ENCODE results near the gene ARIH2.

- TF ChIP-seq, protein P1, sequence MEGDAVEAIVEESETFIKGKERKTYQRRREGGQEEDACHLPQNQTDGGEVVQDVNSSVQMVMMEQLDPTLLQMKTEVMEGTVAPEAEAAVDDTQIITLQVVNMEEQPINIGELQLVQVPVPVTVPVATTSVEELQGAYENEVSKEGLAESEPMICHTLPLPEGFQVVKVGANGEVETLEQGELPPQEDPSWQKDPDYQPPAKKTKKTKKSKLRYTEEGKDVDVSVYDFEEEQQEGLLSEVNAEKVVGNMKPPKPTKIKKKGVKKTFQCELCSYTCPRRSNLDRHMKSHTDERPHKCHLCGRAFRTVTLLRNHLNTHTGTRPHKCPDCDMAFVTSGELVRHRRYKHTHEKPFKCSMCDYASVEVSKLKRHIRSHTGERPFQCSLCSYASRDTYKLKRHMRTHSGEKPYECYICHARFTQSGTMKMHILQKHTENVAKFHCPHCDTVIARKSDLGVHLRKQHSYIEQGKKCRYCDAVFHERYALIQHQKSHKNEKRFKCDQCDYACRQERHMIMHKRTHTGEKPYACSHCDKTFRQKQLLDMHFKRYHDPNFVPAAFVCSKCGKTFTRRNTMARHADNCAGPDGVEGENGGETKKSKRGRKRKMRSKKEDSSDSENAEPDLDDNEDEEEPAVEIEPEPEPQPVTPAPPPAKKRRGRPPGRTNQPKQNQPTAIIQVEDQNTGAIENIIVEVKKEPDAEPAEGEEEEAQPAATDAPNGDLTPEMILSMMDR (IDR thresholded peaks at IDR 0.05) = no peak
- no peak for TF ChIP-seq POLR2A (IDR thresholded peaks at IDR 0.05)
- no peak for TF ChIP-seq EP300 (IDR thresholded peaks at IDR 0.05)
- no peak for TF ChIP-seq POLR2AphosphoS5 (IDR thresholded peaks at IDR 0.05)
Observed at GRCh38 chr3:48894516-48894915, 24.1 kb upstream of the ARIH2 start.
